ENCODE data around the gene MAP3K14. TPM values are rescaled to one million over a fixed set of nuclear protein-coding genes. Genes with fewer than 3 reads are reported as not detected.

The MAP3K14 gene
- total RNA-seq, 3 donors from 2014 or later, result 76.3 to 88.2 (median 85.8) TPM

DNA sequence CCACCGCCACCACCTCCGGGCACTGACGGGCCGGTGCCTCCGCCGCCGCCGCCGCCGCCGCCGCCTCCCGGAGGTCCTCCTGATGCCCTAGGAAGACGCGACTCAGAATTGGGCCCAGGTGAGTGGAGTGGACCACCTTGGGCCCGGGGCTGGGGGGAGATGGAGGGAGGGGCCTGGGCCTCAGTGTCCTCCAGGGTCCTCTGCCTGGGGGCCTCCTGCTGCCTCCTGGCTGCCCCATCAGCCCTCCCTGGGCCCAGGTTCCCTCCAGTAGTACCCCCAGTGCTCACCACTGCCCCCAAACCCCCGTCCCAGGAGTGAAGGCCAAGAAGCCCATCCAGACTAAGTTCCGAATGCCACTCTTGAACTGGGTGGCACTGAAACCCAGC lies 74.8 kb downstream of the MAP3K14 start:
- Mint-ChIP-seq H3K36me3 (ENCODE audit: insufficient read depth) (peaks cover 39% of the 10 kb centered on the region), H3K4me1 (ENCODE audit: low read depth) (peaks cover 26% of the 10 kb centered on the region), H3K9me3 (no peaks in the 10 kb centered on the region), H3K27me3 (ENCODE audit: low read depth) (no peaks in the 10 kb centered on the region), H3K4me3 (no peak overlapping the region)
- DNase-seq (no peak), ATAC-seq (no peak)

DNA sequence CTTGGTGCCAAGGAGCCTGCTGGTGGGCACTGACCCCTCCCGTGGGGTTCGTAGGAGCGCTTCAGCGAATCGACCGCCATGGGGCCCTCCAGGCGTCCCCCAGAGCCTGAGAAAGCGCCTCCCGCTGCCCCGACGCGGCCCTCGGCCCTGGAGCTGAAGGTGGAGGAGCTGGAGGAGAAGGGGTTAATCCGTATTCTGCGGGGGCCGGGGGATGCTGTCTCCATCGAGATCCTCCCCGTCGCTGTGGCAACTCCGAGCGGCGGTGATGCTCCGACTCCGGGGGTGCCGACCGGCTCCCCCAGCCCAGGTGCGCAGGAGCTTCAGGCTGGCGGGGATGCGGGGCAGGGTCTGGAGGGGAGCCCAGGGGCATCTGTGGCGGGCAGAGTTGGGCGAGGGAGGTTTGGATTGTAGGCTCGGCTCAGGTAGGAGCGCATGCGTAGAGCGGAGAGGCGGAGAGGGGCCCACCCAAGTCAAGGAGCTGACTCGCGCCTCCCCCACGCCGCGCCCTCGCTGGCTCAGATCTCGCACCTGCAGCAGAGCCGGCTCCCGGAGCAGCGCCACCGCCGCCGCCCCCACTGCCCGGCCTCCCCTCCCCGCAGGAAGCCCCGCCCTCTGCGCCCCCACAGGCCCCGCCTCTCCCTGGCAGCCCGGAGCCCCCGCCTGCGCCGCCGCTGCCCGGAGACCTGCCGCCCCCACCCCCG lies 75.3 kb downstream of the MAP3K14 start:
- DNase-seq (no peak), ATAC-seq (no peak)
- Mint-ChIP-seq H3K9me3 (no peaks in the 10 kb centered on the region), H3K4me3 (no peak overlapping the region), H3K4me1 (ENCODE audit: low read depth) (peaks cover 21% of the 10 kb centered on the region), H3K27me3 (ENCODE audit: low read depth) (no peaks in the 10 kb centered on the region), H3K36me3 (ENCODE audit: insufficient read depth) (peaks cover 38% of the 10 kb centered on the region)

DNA sequence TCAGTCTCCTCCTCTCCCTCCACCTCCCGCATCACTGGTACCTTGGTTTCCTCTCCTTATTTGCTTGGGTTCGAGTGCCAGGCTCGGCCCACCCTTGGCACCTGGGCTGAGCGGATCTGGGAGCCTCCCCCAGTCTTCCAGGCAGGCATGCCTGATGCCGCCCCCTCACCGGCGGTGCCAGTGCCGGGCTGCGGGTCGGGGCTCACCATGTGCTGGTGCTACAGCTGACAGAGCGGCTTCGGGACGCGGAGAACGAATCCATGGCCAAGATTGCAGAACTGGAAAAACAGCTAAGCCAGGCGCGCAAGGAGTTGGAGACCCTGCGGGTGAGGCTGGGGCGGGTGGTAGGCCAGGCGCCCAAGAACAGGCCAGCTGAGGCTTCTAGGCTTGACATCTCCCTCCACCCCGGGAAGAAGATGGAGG lies 75.9 kb downstream of the MAP3K14 start:
- Mint-ChIP-seq H3K36me3 (ENCODE audit: insufficient read depth) (peaks cover 33% of the 10 kb centered on the region), H3K27me3 (ENCODE audit: low read depth) (no peaks in the 10 kb centered on the region), H3K4me1 (ENCODE audit: low read depth) (peaks cover 17% of the 10 kb centered on the region), H3K4me3 (no peak overlapping the region), H3K9me3 (no peaks in the 10 kb centered on the region)
- no peak for DNase-seq
- no peak for ATAC-seq

DNA sequence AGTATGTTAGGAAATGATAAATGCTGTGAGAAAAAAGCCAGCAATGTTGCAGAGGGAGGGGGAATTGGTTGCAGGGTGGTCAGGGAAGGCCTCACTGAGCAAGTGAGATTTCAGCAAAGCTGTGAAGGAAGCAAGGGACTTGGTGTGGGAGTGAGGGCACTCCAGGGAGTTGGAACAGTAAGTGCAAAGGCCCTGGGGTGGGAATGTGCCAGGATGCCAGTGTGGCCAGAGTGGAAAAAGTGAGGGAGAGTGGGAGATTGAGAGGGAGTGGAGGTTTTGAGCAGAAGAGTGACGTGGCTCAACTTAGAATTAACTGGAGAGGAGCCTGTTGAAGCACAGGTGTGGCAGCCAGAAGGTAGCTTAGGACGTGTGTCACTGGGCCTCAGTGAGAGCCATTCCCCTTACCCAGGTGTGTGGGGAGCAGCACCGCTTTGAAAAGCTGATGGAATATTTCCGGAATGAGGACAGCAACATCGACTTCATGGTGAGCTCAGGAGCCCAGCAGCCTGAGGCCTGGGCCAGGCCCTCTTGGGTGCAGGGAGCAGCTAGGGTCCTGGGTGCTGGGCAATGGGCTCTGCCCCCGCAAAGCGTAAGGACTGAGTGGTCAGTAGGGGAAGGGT lies 78.6 kb downstream of the MAP3K14 start:
- H3K27me3 Mint-ChIP-seq (ENCODE audit: low read depth), result no peaks in the 10 kb centered on the region
- H3K4me3 Mint-ChIP-seq, result no peak overlapping the region
- H3K36me3 Mint-ChIP-seq (ENCODE audit: insufficient read depth), result peaks cover 36% of the 10 kb centered on the region
- H3K9me3 Mint-ChIP-seq, result no peaks in the 10 kb centered on the region
- DNase-seq, result no peak
- H3K4me1 Mint-ChIP-seq (ENCODE audit: low read depth), result peaks cover 28% of the 10 kb centered on the region
- no peak for ATAC-seq

DNA sequence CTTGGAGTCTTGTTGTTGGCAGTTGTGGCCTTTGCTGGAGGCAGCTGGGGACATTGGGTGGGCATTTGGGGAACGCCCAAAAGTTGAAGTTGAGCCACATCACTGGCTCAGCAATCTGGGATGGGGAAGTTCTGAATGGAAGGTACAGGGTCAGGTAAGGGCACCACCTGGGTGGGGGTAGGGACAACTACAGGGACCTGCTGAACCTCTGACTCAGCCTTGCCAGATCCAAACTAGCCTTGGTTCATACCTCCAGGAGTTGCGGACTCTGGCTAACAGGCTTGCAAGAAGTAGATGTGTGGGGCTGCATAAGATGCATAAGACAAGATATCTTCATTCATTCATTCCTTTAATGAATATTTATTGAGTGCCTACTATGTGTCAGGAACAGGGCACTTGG lies 79.1 kb downstream of the MAP3K14 start:
- ATAC-seq, result no peak
- Mint-ChIP-seq H3K4me1 (ENCODE audit: low read depth) (peaks cover 33% of the 10 kb centered on the region), H3K36me3 (ENCODE audit: insufficient read depth) (peaks cover 38% of the 10 kb centered on the region), H3K4me3 (no peak overlapping the region), H3K27me3 (ENCODE audit: low read depth) (no peaks in the 10 kb centered on the region), H3K9me3 (no peaks in the 10 kb centered on the region)
- no peak for DNase-seq

DNA sequence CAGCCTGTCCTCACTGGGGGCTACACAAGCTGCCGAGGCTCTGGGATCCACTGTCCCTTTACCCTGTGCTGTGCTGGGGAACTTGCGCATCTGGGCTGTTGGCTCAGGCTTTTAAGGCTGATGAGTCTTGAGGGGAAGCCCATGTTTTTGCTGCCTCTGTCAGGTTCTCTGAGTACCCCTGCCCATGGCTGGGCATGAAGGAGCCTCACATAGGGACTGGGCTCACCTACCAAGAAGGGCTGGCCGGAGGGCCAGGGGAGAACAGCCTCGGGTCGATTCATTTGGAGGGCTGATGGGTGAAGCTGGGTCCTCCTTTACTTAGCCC lies 80.6 kb downstream of the MAP3K14 start:
- H3K4me3 Mint-ChIP-seq, result no peak overlapping the region
- H3K36me3 Mint-ChIP-seq (ENCODE audit: insufficient read depth), result peaks cover 41% of the 10 kb centered on the region
- no peaks in the 10 kb centered on the region for H3K9me3 Mint-ChIP-seq
- no peak for DNase-seq
- H3K27me3 Mint-ChIP-seq (ENCODE audit: low read depth), result no peaks in the 10 kb centered on the region
- ATAC-seq, result no peak
- peaks cover 48% of the 10 kb centered on the region for H3K4me1 Mint-ChIP-seq (ENCODE audit: low read depth)

DNA sequence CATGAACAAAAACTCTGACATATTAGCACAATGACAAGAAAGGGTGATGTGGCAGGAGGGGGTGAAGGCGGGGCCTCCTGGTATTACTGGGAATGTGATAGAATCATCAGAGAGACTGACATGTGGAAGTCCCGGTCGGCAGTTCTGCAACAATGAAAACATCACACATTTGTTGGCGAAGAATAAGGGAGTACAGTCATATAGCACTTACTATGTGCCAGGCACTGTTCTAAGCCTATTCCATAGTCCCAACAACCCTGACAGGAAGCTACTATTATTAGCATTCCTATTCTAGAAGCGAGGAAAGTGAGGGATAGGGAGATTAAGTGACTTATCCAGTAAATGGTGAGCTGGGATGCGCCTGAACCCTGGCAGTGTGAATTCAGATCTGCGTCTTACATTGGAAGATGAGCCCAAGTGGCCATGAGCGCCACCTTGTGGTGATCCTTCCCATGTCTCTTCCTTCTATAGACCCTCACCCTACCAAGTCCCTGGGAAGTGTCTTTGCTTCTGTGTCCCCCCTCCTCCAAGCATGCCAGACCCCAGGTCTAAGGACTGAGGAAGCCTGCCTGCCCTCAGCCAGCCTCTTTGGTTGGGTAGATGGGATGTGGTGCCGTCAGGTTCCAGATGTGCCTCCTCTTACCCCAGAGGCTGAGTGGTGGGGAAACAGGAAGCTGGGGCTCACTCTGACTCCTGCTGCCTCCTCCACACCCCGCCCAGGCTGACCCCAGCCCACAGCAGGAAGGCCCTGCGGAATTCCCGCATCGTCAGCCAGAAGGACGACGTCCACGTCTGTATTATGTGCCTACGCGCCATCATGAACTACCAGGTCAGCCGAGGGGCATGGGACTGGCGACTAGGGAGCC lies 81.2 kb downstream of the MAP3K14 start:
- no peak overlapping the region for H3K4me3 Mint-ChIP-seq
- H3K4me1 Mint-ChIP-seq (ENCODE audit: low read depth), result peaks cover 52% of the 10 kb centered on the region
- peak; percentile 81 for DNase-seq
- peaks cover 41% of the 10 kb centered on the region for H3K36me3 Mint-ChIP-seq (ENCODE audit: insufficient read depth)
- ATAC-seq, result peak; percentile 62 to 76
- H3K27me3 Mint-ChIP-seq (ENCODE audit: low read depth), result no peaks in the 10 kb centered on the region
- no peaks in the 10 kb centered on the region for H3K9me3 Mint-ChIP-seq

DNA sequence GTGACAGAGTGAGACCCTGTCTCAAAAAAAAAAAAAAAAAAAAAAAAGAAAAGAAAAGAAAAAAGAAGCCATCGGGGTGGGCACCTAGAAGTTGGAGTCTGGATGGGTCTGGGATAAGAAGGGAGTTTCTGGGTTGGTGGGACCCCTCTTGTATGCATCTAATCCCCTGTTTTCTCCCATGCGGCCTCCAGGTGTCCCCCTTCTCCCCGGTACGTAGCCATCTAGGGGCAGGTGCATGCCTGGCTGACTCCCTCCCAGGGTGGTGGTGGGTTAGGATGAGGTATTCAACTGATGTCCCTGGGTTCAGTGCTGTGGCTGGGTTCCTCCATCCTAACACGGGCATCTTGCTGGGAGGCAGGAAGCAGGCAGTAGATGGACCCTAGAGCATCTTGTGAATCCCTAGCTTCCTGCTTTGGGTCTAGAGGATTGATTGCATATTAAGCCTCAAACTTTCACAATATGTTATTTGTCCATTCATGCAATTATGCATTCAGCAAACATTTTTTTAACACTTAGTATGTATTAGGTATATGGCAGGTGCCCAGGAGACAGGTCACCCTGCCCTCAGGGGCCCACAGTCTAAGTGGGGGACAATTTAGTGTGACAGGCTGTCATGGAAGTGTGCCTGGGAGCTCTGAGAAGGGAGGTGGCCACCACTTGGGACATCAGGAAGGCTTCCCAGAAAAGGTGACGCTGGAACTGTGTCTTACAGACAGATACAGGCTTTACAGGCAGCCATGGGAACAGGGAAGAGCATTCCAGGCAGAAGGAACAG lies 82.0 kb downstream of the MAP3K14 start:
- H3K27me3 Mint-ChIP-seq (ENCODE audit: low read depth), result no peaks in the 10 kb centered on the region
- H3K36me3 Mint-ChIP-seq (ENCODE audit: insufficient read depth), result peaks cover 38% of the 10 kb centered on the region
- DNase-seq, result peak; percentile 56
- peaks cover 60% of the 10 kb centered on the region for H3K4me1 Mint-ChIP-seq (ENCODE audit: low read depth)
- H3K9me3 Mint-ChIP-seq, result no peaks in the 10 kb centered on the region
- ATAC-seq, result peak; percentile 54 to 59
- no peak overlapping the region for H3K4me3 Mint-ChIP-seq

DNA sequence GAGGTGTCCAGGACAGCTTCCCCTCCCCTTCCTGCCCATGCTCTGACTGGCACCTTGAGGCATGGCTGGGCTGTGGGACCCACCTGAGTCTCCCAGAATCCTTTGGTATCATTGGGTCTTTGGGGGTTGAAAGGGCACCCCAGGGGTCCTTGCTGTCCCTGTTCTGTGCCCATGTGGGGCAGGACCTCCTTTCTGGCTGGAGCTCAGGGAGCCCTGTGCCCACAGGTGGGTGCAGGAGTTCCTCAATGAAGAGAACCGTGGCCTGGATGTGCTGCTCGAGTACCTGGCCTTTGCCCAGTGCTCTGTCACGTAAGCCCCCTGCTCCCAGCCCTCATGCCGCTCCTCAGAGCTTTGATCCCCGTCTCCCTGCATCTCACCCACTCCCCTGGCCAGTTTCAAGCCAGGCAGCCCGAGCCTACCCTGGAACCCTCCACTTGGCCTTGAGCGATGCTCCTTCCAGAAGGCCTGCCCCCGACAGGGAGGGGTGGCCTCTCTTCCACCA lies 83.3 kb downstream of the MAP3K14 start:
- Mint-ChIP-seq H3K9me3 (no peaks in the 10 kb centered on the region), H3K4me1 (ENCODE audit: low read depth) (peaks cover 74% of the 10 kb centered on the region), H3K4me3 (no peak overlapping the region), H3K27me3 (ENCODE audit: low read depth) (no peaks in the 10 kb centered on the region), H3K36me3 (ENCODE audit: insufficient read depth) (peaks cover 26% of the 10 kb centered on the region)
- DNase-seq (no peak), ATAC-seq (no peak)

DNA sequence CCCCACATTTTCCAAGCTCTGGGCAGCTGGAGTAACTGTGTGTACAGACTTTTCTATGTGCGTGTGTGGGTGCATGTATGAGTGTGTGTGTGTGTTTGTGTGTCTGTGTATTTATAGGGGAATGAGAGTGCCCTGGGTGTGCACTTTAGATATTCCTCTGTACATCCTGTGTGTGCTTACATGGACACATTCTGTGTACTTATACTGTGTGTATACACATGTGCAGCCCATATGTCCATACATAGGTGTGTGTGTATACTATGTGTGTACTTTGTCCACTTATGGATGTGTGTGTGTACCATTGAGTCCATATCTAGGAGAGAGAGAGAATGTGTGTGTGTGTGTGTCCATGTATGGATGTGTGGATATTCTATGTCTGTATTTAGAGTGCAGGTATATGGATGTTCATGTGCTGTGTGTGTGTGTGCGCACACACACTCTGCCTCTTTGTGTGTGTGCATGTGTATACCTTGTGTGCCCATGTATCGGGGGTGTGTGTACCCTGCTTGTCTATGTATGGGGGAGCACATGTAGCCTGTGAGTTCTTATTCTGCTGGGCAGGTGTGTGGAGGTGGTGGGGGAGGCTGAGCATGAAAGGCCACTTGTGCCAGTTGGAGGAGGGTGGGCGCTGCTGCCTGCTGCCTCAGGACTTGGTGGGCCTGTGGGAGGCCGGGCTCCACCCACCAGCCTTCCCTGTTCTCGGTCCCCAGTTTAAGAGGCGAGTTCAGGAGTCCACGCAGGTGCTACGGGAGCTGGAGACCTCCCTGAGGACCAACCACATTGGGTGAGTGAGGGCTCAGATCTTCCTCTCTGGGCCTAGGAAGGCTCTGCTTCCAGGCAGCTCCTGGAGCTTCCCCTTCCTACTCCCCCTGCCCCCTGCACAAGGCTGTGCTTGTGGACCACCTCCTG lies 84.1 kb downstream of the MAP3K14 start:
- ATAC-seq, result no peak
- Mint-ChIP-seq H3K4me1 (ENCODE audit: low read depth) (peaks cover 77% of the 10 kb centered on the region), H3K4me3 (no peak overlapping the region), H3K36me3 (ENCODE audit: insufficient read depth) (peaks cover 20% of the 10 kb centered on the region), H3K9me3 (no peaks in the 10 kb centered on the region), H3K27me3 (ENCODE audit: low read depth) (no peaks in the 10 kb centered on the region)
- no peak for DNase-seq

DNA sequence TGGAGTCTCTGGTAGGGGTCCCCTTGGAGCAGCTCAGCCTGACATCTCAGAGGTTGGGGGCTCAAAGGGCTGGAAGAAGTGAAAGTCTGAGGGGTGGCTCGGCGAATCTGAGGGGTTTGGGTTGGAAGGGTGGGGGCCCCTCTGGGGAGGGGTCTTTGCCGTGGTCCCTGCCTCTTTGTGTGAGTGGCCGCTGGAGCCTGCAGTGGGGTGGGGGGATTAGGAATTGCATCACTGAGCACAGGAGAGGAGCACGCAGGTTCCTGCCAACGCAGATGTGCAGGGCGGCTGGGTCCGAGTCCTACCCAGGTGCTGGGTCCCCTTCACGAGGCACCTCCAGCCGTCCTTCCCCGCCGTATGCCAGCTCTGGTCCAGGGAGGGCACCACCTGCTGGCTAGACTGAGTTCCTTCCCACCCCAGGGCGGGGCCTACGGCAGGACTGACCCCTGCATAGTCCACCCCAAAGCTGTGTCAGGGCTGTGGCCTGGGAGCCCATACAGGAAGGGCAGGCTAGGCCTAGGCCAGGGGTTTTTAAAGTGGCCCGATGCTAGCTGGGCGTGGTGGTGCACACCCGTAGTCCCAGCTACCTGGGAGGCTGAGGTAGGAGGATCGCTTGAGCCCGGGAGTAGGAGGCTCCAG lies 85.2 kb downstream of the MAP3K14 start:
- peaks cover 86% of the 10 kb centered on the region for H3K4me1 Mint-ChIP-seq (ENCODE audit: low read depth)
- no peak overlapping the region for H3K4me3 Mint-ChIP-seq
- H3K27me3 Mint-ChIP-seq (ENCODE audit: low read depth), result no peaks in the 10 kb centered on the region
- no peak for ATAC-seq
- peaks cover 12% of the 10 kb centered on the region for H3K36me3 Mint-ChIP-seq (ENCODE audit: insufficient read depth)
- DNase-seq, result no peak
- H3K9me3 Mint-ChIP-seq, result no peaks in the 10 kb centered on the region

DNA sequence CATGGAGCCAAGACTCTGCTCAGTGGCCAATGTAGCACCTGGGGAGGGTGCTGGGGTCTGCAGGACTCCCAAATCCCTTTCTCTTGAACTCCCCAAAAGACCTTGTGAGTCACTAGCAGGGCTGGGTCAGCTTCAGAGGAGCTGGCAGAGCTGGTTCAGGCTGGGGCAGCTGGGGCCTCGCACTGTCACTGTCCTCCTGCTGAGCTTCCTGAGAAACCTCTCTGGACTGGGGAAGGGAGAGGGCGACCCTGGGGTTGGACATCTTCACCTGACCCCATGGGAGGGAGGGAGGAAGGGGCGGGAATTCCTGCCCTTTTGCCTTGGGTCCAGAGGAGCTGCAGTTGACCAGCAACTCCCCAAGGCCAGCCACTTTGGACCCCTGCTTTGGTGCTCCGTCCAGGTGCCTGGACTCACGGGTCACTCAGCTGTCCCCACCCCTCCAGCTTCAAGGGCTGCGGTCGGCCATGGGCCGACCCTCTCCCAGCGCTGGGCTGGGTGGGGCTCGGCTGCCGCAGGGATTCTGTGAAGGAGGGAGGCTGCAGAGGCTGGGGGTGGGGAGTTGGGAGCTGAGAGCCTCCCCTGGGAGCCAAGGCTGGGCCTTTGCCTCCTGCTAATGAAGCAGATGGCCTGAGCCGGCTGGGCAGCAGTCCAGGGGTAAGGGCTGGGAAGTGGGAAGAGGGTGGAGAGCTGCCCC lies 85.9 kb downstream of the MAP3K14 start:
- peaks cover 12% of the 10 kb centered on the region for H3K36me3 Mint-ChIP-seq (ENCODE audit: insufficient read depth)
- no peaks in the 10 kb centered on the region for H3K27me3 Mint-ChIP-seq (ENCODE audit: low read depth)
- no peak for DNase-seq

More for the DNA sequence above, 85.9 kb downstream of the MAP3K14 start:
- peak overlapping the region; percentile 96 for H3K4me3 Mint-ChIP-seq
- no peaks in the 10 kb centered on the region for H3K9me3 Mint-ChIP-seq
- peaks cover 93% of the 10 kb centered on the region for H3K4me1 Mint-ChIP-seq (ENCODE audit: low read depth)
- no peak for ATAC-seq
